Naive thymus-derived CD8-positive, alpha-beta T cell (primary cell): ENCODE data around the gene TMEM92. TPM values are rescaled to one million over a fixed set of nuclear protein-coding genes. Genes with fewer than 3 reads are reported as not detected.
"Not testable (repeated sequence)": the region's sequence is repeated elsewhere in the genome, so short reads cannot be mapped to it uniquely, and the experiment has no call there.

Experiments
- ATAC-seq, 2 donors: fragments of 150-1000 bp; cut with Tn5 transposase in 1 of 2; sonication (Bioruptor Pico), chemical (Tn5 transposase) in 1 of 2; 1 replicate in 1 of 2; 2 replicates in 1 of 2; pipeline ENCODE4 v1.10.0; 2021; ENCODE audit warnings: mild to moderate bottlenecking in 2 of 2, moderate library complexity in 2 of 2
- POLR2A ChIA-PET: fragments of 350-600 bp; sonication (Branson Sonifier 250); formaldehyde crosslinking; loops from one replicate; lab custom pipeline; 2021; ENCODE audit warnings: antibody characterized with exemption; lab: Charles Lee
- DNase-seq, 10 donors: peaks; one replicate each; pipeline versions ENCODE4 v3.0.0 to v3.0.0-alpha.2; 2020 to 2022
- H3K27ac Mint-ChIP-seq, 10 donors: one replicate each; pipeline ENCODE4 v1.8.0; 2020 to 2022; ENCODE audit warnings: mild to moderate bottlenecking in 10 of 10, mixed read lengths in 10 of 10, moderate library complexity in 4 of 10, inconsistent platforms in 1 of 10
- H3K27me3 Mint-ChIP-seq, 5 donors: one replicate each; pipeline ENCODE4 v1.8.0; 2021 to 2022; ENCODE audit warnings: mixed read lengths in 5 of 5
- H3K36me3 Mint-ChIP-seq, 3 donors: one replicate each; pipeline ENCODE4 v1.8.0; 2020 to 2022; ENCODE audit warnings: mixed read lengths in 3 of 3, mild to moderate bottlenecking in 2 of 3, inconsistent platforms in 1 of 3
- H3K4me1 Mint-ChIP-seq, 4 donors: one replicate each; pipeline ENCODE4 v1.8.0; 2021 to 2022; ENCODE audit warnings: mixed read lengths in 4 of 4
- H3K4me3 Mint-ChIP-seq, 10 donors: one replicate each; pipeline ENCODE4 v1.8.0; 2020 to 2022; ENCODE audit warnings: mild to moderate bottlenecking in 10 of 10, mixed read lengths in 10 of 10, moderate library complexity in 6 of 10, inconsistent platforms in 1 of 10
- H3K9me3 Mint-ChIP-seq, 9 donors: one replicate each; pipeline ENCODE4 v1.8.0; 2020 to 2022; ENCODE audit warnings: mixed read lengths in 9 of 9, mild to moderate bottlenecking in 3 of 9, inconsistent platforms in 1 of 9, moderate library complexity in 1 of 9
- polyA plus RNA-seq, 3 donors: library from polyadenylated mRNA; unstranded; fragments of 300-500 nt; fragmentation: Illumina TruSeq; gene quantifications; one replicate each; pipeline ENCODE4 v1.2.3, GENCODE V29; 2021
- total RNA-seq, 8 experiments: library from RNA in 2 of 8; stranded (reverse) in 2 of 8; gene quantifications; one replicate each; pipeline ENCODE4 v1.2.3 and lab custom pipeline; 2021 to 2026

Gene TMEM92
- total and polyA plus RNA-seq, 5 experiments from 2014 or later: not detected

GRCh38 chr17:50265212-50265611 lies 9.1 kb upstream of the TMEM92 start:
- H3K9me3 Mint-ChIP-seq: no peaks in the 10 kb centered on the region
- DNase-seq (no peak), ATAC-seq (no peak)
- H3K27ac Mint-ChIP-seq: no peak overlapping the region
- H3K4me1 Mint-ChIP-seq: no peaks in the 10 kb centered on the region
- POLR2A ChIA-PET: no interaction called here
- no peak overlapping the region for H3K4me3 Mint-ChIP-seq
- H3K27me3 Mint-ChIP-seq: peaks cover 5 to 22% (median 14%) of the 10 kb centered on the region in 5 donors
- H3K36me3 Mint-ChIP-seq: no peaks in the 10 kb centered on the region

DNA sequence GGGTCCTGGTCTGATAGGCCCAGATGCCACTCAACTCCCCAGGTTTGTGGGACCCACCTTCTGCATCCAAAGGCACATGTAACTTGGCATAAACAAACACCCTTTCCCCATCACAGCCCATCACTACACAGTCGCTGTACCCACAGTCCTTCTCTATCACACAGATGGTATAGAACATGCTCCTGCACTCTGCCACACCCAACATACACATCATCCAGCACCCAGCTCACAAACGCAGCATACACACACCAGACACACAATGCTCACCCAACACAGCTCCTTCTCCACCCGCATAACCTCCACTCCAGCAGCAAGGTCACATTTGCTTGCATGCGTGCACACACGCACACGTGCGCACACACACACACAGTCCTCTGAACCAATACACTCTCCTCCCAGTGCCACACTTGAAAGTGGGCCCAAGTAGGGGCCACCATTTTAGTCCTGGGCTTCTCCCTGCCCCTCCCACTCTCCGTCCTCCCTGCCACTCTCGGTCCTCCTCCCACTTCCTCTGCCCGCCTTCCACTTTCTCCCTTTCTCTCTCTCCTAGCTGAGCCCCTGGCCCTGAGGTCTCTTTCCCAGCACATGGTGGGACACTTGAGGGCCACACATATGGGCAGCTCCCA lies 8.5 kb upstream of the TMEM92 start:
- H3K4me1 Mint-ChIP-seq: no peaks in the 10 kb centered on the region
- no peak for DNase-seq
- POLR2A ChIA-PET: no interaction called here

GRCh38 chr17:50266384-50267073 lies 7.7 kb upstream of the TMEM92 start:
- no peak overlapping the region for H3K27ac Mint-ChIP-seq
- H3K27me3 Mint-ChIP-seq: peaks cover 5 to 22% (median 10%) of the 10 kb centered on the region in 5 donors
- no peaks in the 10 kb centered on the region for H3K4me1 Mint-ChIP-seq
- no peaks in the 10 kb centered on the region for H3K9me3 Mint-ChIP-seq
- DNase-seq: no peak
- ATAC-seq: no peak
- H3K36me3 Mint-ChIP-seq: no peaks in the 10 kb centered on the region
- no peak overlapping the region for H3K4me3 Mint-ChIP-seq
- POLR2A ChIA-PET: no interaction called here

More for the DNA sequence above, 8.5 kb upstream of the TMEM92 start:
- ATAC-seq: no peak
- Mint-ChIP-seq H3K36me3 (no peaks in the 10 kb centered on the region), H3K27me3 (peaks cover 5 to 22% (median 13%) of the 10 kb centered on the region in 5 donors), H3K27ac (peak overlapping the region in 1 of 10 donors; percentile 7), H3K4me3 (no peak overlapping the region), H3K9me3 (no peaks in the 10 kb centered on the region)

- Mint-ChIP-seq H3K4me3 (no peak overlapping the region), H3K27ac (peak overlapping the region in 2 of 10 donors; percentile 49 to 65), H3K4me1 (peaks cover 0 to under 1% (median 0%) of the 10 kb centered on the region in 4 donors), H3K27me3 (peaks cover 5 to 25% (median 11%) of the 10 kb centered on the region in 5 donors), H3K36me3 (no peaks in the 10 kb centered on the region), H3K9me3 (no peaks in the 10 kb centered on the region)
- ATAC-seq: no peak
- DNase-seq: no peak
- POLR2A ChIA-PET: no interaction called here
Observed at GRCh38 chr17:50267074-50267841, 7.0 kb upstream of the TMEM92 start.

DNA sequence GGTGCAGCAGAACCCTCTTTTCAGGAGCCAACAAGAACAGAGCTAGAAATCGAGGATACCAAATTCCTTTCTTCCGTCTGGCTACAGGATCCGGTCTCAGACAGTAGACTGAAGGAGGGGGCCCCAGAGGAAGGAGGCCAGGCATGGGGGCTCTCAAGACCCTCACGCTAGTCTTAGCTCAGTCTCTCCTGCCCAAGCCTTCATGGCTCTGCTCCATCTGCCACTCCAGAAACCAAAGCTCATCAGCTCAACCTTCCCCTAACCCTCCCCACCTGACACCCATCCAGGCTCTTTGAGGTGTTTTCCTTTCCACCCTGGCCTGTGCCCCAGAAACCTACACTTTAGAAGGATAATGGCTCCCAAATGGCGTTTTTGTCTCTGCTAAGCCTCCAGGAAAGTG lies 6.2 kb upstream of the TMEM92 start:
- DNase-seq (no peak), ATAC-seq (no peak)
- Mint-ChIP-seq H3K4me1 (peaks cover 4 to 8% (median 5%) of the 10 kb centered on the region in 4 donors), H3K36me3 (no peaks in the 10 kb centered on the region), H3K27ac (peak overlapping the region in 1 of 10 donors; percentile 49), H3K9me3 (no peaks in the 10 kb centered on the region), H3K27me3 (peaks cover 7 to 32% (median 18%) of the 10 kb centered on the region in 5 donors), H3K4me3 (no peak overlapping the region)
- POLR2A ChIA-PET: no interaction called here

- Mint-ChIP-seq H3K4me1 (peaks cover 4 to 8% (median 5%) of the 10 kb centered on the region in 4 donors), H3K27ac (no peak overlapping the region), H3K27me3 (peaks cover 5 to 30% (median 11%) of the 10 kb centered on the region in 5 donors), H3K4me3 (no peak overlapping the region), H3K36me3 (no peaks in the 10 kb centered on the region), H3K9me3 (no peaks in the 10 kb centered on the region)
- ATAC-seq: no peak
- POLR2A ChIA-PET: no interaction called here
- DNase-seq: no peak
Observed at GRCh38 chr17:50268743-50269275, 5.5 kb upstream of the TMEM92 start.

- Mint-ChIP-seq H3K9me3 (no peaks in the 10 kb centered on the region), H3K27ac (no peak overlapping the region), H3K36me3 (no peaks in the 10 kb centered on the region), H3K4me1 (peaks cover 5 to 8% (median 6%) of the 10 kb centered on the region in 4 donors), H3K4me3 (no peak overlapping the region), H3K27me3 (peaks cover 7 to 37% (median 17%) of the 10 kb centered on the region in 5 donors)
- POLR2A ChIA-PET: no interaction called here
- DNase-seq (peak in 8 of 10 donors; percentile 28 to 46 (median 35)), ATAC-seq (peak; percentile 76 to 78)
Observed at GRCh38 chr17:50269477-50270434, 4.5 kb upstream of the TMEM92 start.

- POLR2A ChIA-PET: no interaction called here
- Mint-ChIP-seq H3K27me3 (peaks cover 9 to 43% (median 26%) of the 10 kb centered on the region in 5 donors), H3K4me3 (no peak overlapping the region), H3K27ac (no peak overlapping the region), H3K36me3 (no peaks in the 10 kb centered on the region), H3K4me1 (peaks cover 5 to 8% (median 7%) of the 10 kb centered on the region in 4 donors), H3K9me3 (no peaks in the 10 kb centered on the region)
- DNase-seq: no peak
- peak in 1 of 2 donors; percentile 12 for ATAC-seq
Observed at GRCh38 chr17:50270435-50271362, 3.6 kb upstream of the TMEM92 start.

DNA sequence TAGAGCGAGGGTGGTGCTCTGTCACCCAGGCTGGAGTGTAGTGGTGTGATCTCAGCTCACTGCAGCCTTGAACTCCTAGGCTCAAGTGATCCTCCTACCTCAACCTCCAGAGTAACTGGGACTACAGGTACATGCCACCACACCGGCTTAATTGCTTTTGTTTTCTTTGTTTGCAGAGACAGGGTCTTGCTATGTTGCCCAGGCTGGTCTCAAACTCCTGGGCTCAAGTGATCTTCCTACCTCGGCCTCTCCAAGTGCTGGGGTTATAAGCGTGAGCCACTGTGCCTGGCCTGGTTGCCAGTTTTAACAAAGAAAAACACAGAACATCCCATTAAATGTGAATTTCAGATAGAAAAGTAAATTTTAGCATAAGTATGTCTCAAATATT lies 2.9 kb upstream of the TMEM92 start:
- H3K27ac Mint-ChIP-seq, POLR2A ChIA-PET, DNase-seq, H3K4me3 Mint-ChIP-seq, ATAC-seq, H3K9me3 Mint-ChIP-seq, H3K36me3 Mint-ChIP-seq, H3K4me1 Mint-ChIP-seq: not testable (repeated sequence)
- H3K27me3 Mint-ChIP-seq: peaks cover 9 to 41% (median 26%) of the 10 kb centered on the region in 5 donors

- Mint-ChIP-seq H3K36me3 (no peaks in the 10 kb centered on the region), H3K4me1 (peaks cover 5 to 8% (median 7%) of the 10 kb centered on the region in 4 donors), H3K27me3 (peaks cover 16 to 48% (median 32%) of the 10 kb centered on the region in 5 donors), H3K4me3 (peak overlapping the region in 7 of 10 donors; percentile 55 to 94 (median 71)), H3K27ac (no peak overlapping the region), H3K9me3 (no peaks in the 10 kb centered on the region)
- no peak for ATAC-seq
- no peak for DNase-seq
- POLR2A ChIA-PET: no interaction called here
Observed at GRCh38 chr17:50272246-50272645, 2.0 kb upstream of the TMEM92 start.
